ENCODE results near the gene EHD3. TPM values are rescaled to one million over a fixed set of nuclear protein-coding genes. Genes with fewer than 3 reads are reported as not detected.

The EHD3 gene
- total RNA-seq, 1 experiment from 2014 or later = not detected

- Histone ChIP-seq H3K36me3 (ENCODE audit: control insufficient read depth, insufficient read depth, low read length) (no peaks in the 10 kb centered on the region), H3K4me1 (no peaks in the 10 kb centered on the region), H3K4me3 (ENCODE audit: low read depth, low read length) (no peak overlapping the region), H3K9me3 (no peaks in the 10 kb centered on the region), H3K27me3 (replicated peaks; ENCODE audit: control insufficient read depth, insufficient read depth, low read length) (no peaks in the 10 kb centered on the region)
- BruUV-seq (replicated peaks) = no TSS peak
- no peak for DNase-seq
- H3K27me3 Mint-ChIP-seq (ENCODE audit: insufficient read depth, unreplicated experiment) = peaks cover 12% of the 10 kb centered on the region
- H3K27ac Mint-ChIP-seq (ENCODE audit: unreplicated experiment) = no peak overlapping the region
- no peaks in the 10 kb centered on the region for H3K4me1 Mint-ChIP-seq (ENCODE audit: low read depth, unreplicated experiment)
- ChIA-PET CTCF (no interaction called here), POLR2A (no interaction called here)
- intact Hi-C loops (cut with micrococcal nuclease; ENCODE audit: unreplicated experiment) = no loop called here
- no peaks in the 10 kb centered on the region for H3K36me3 Mint-ChIP-seq (ENCODE audit: insufficient read depth, unreplicated experiment)
- H3K4me3 Mint-ChIP-seq (ENCODE audit: unreplicated experiment) = no peak overlapping the region
- TF ChIP-seq CTCF (IDR thresholded peaks at IDR 0.05; ENCODE audit: insufficient read depth in 1 of 2, low read depth in 1 of 2, low read length in 1 of 2, severe bottlenecking in 1 of 2, unreplicated experiment in 1 of 2) = no peak
- H3K9me3 Mint-ChIP-seq (ENCODE audit: unreplicated experiment) = no peaks in the 10 kb centered on the region
Observed at GRCh38 chr2:31271851-31272267, 37.9 kb downstream of the EHD3 start.

- H3K4me1 Mint-ChIP-seq (ENCODE audit: low read depth, unreplicated experiment) = no peaks in the 10 kb centered on the region
- Histone ChIP-seq H3K4me3 (ENCODE audit: low read depth, low read length) (no peak overlapping the region), H3K27me3 (replicated peaks; ENCODE audit: control insufficient read depth, insufficient read depth, low read length) (no peaks in the 10 kb centered on the region), H3K4me1 (no peaks in the 10 kb centered on the region), H3K36me3 (ENCODE audit: control insufficient read depth, insufficient read depth, low read length) (no peaks in the 10 kb centered on the region; the same call in 1 of the 2 replicates), H3K9me3 (no peaks in the 10 kb centered on the region)
- no TSS peak for BruUV-seq (replicated peaks)
- H3K4me3 Mint-ChIP-seq (ENCODE audit: unreplicated experiment) = no peak overlapping the region
- no peak overlapping the region for H3K27ac Mint-ChIP-seq (ENCODE audit: unreplicated experiment)
- intact Hi-C loops (cut with micrococcal nuclease; ENCODE audit: unreplicated experiment) = no loop called here
- ChIA-PET POLR2A (no interaction called here), CTCF (no interaction called here)
- no peak for TF ChIP-seq CTCF (IDR thresholded peaks at IDR 0.05; ENCODE audit: insufficient read depth in 1 of 2, low read depth in 1 of 2, low read length in 1 of 2, severe bottlenecking in 1 of 2, unreplicated experiment in 1 of 2)
- H3K9me3 Mint-ChIP-seq (ENCODE audit: unreplicated experiment) = no peaks in the 10 kb centered on the region
- H3K27me3 Mint-ChIP-seq (ENCODE audit: insufficient read depth, unreplicated experiment) = peaks cover 14% of the 10 kb centered on the region
- no peak for DNase-seq
- no peaks in the 10 kb centered on the region for H3K36me3 Mint-ChIP-seq (ENCODE audit: insufficient read depth, unreplicated experiment)
Observed at GRCh38 chr2:31274401-31275075, 40.6 kb downstream of the EHD3 start.

GRCh38 chr2:31275976-31276375 is 42.0 kb downstream of the EHD3 start:
- ChIA-PET POLR2A (no interaction called here), CTCF (no interaction called here)
- H3K4me3 ChIP-seq (ENCODE audit: low read depth, low read length) = no peak overlapping the region
- peaks cover 16% of the 10 kb centered on the region for H3K27me3 Mint-ChIP-seq (ENCODE audit: insufficient read depth, unreplicated experiment)
- no peaks in the 10 kb centered on the region for H3K4me1 ChIP-seq
- H3K9me3 ChIP-seq = no peaks in the 10 kb centered on the region
- no peaks in the 10 kb centered on the region for H3K36me3 Mint-ChIP-seq (ENCODE audit: insufficient read depth, unreplicated experiment)
- intact Hi-C loops (cut with micrococcal nuclease; ENCODE audit: unreplicated experiment) = no loop called here
- TF ChIP-seq CTCF (IDR thresholded peaks at IDR 0.05; ENCODE audit: insufficient read depth in 1 of 2, low read depth in 1 of 2, low read length in 1 of 2, severe bottlenecking in 1 of 2, unreplicated experiment in 1 of 2) = no peak
- H3K4me1 Mint-ChIP-seq (ENCODE audit: low read depth, unreplicated experiment) = no peaks in the 10 kb centered on the region
- H3K4me3 Mint-ChIP-seq (ENCODE audit: unreplicated experiment) = no peak overlapping the region
- no peaks in the 10 kb centered on the region; the same call in 1 of the 2 replicates for H3K36me3 ChIP-seq (ENCODE audit: control insufficient read depth, insufficient read depth, low read length)
- DNase-seq = no peak
- H3K27me3 ChIP-seq (replicated peaks; ENCODE audit: control insufficient read depth, insufficient read depth, low read length) = no peaks in the 10 kb centered on the region
- BruUV-seq (replicated peaks) = no TSS peak
- H3K9me3 Mint-ChIP-seq (ENCODE audit: unreplicated experiment) = no peaks in the 10 kb centered on the region
- H3K27ac Mint-ChIP-seq (ENCODE audit: unreplicated experiment) = no peak overlapping the region

Data from Caco-2 (cell line).